ENCODE results near the gene SLMAP.
"Not testable (repeated sequence)": the region's sequence is repeated elsewhere in the genome, so short reads cannot be mapped to it uniquely, and the experiment has no call there.

The SLMAP gene

GRCh38 chr3:57832486-57832885 lies 76.4 kb downstream of the SLMAP start:
- no peak for DNase-seq (ENCODE audit: low read depth)

GRCh38 chr3:57832900-57833313 lies 76.8 kb downstream of the SLMAP start:
- no peak for DNase-seq (ENCODE audit: low read depth)

GRCh38 chr3:57833763-57834162 lies 77.7 kb downstream of the SLMAP start:
- DNase-seq (ENCODE audit: low read depth) = no peak

- no peak for DNase-seq (ENCODE audit: low read depth)
These were observed 81.6 kb downstream of the SLMAP start for GRCh38 chr3:57837686-57838085.

DNA sequence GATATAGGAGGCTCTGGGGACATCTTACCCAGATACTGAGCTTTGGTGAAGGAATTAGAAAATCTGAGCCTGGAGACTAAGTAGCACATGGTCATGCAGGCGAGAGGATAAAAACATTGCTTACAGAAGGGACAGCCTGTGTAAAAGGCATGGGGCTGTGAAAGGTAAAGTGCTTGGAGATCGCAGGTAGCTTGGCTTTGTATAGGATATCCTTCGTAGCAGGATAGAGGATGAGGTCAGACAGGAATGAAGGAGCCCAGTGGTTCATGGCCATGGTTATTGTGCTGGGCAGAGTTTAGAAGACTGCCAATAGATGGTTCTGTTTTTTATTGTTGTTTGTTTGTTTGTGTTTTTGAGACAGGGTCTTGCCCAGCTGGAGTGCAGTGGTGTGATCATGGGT lies 82.5 kb downstream of the SLMAP start:
- DNase-seq (ENCODE audit: low read depth) = no peak

DNA sequence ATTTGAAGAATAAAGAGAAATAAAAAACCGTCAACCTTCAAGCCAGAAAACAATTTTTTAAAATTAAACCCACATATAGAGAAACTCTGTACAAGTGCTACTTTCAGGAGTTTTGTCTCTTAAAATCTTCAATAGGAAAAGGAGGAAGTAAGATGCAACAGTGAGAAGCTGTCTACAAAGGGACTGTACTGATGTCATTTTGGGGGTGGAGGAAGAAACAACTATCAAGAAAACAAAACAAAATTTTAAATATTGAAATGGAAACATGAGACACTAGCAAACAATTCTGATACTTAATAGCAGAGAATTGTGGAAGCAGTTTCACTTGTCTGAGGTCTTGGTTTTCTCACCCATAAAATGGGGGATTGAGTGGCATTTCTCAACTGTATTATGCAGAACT lies 84.4 kb downstream of the SLMAP start:
- no peak for DNase-seq (ENCODE audit: low read depth)

DNA sequence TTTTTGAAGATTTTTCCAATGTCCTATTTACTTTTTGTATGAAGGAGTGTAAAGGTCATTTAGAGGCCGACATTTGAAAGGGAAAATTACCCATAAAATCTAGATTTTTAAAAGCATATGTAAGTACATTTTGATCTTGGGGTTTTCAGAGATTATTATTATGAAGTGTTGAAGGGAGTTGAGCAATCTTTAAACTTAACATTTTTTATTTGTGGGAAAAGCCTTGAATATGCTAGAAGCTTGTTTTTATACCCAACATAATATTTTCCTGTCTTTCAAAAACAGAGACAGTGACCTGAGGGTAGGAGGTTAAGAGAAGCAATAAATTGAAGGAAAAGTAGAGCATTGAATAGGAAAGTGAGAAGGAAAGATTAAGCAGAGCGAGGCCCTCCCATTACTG lies 85.7 kb downstream of the SLMAP start:
- DNase-seq (ENCODE audit: low read depth) = no peak

DNA sequence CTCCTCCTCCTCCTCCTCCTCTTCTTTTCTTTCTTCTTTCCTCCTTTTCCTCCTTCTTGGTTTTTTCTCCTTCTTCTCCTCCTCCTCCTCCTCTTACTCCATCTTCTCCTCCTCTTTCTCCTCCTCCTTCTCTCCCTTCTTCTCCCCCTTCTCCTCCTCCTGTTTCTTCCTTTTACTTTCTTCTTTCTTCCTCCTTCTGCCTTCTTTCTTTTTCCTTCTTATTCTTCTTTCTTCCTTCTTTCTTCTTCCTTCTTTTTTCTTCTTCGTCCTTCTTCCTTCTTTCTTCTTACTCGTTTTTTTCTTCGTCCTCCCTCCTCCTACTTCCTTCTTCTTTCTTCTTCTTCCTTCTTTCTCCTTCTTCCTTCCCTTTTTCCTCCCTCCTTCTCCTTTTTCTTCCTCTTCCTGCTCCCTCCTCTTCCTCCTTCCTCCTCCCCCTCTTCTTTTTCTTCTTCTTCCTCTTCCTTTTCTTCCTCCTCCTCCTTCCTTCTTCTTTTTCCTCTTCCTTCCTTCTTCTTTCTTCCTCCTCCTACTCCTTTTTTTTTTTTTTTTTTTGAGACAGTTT lies 92.1 kb downstream of the SLMAP start:
- DNase-seq (ENCODE audit: low read depth) = no peak

- no peak for DNase-seq (ENCODE audit: low read depth)
These were observed 95.2 kb downstream of the SLMAP start for GRCh38 chr3:57851304-57851703.

- no peak for DNase-seq (ENCODE audit: low read depth)
These were observed 96.8 kb downstream of the SLMAP start for GRCh38 chr3:57852896-57853295.

DNA sequence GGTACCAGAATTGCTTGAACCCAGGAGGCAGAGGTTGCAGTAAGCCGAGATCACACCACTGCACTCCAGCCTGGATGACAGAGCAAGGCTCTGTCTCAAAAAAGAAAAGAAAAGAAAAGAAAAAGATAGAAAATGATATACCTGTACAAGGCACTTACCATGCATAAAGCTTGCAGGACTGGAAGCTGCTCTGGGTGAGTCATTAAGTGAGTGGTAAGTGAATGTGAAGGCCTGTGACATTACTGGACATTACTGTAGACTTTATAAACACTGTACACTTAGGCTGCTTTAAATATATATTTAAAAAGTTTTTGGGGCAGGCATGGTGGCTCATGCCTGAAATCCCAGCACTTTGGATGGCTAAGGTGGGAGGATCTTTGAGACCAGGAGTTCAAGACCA lies 99.2 kb downstream of the SLMAP start:
- DNase-seq (ENCODE audit: low read depth) = no peak

DNA sequence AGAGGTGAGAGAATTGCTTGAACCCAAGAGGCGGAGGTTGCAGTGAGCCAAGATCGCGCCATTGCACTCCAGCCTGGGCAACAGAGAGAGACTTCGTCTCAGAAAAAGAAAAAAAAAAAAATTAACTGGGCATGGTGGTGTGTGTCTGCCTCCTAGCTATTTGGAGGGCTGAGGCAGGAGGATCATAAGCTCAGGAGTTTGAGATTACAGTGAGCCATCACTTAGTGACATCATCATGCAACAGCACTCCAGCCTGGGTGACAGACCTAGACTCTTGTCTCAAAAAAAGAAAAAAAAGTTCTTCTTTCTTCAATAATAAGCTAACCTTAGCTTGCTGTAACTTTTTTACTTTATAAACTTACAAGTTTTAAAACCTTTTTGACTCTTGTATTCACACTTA lies 99.8 kb downstream of the SLMAP start:
- no peak for DNase-seq (ENCODE audit: low read depth)

DNA sequence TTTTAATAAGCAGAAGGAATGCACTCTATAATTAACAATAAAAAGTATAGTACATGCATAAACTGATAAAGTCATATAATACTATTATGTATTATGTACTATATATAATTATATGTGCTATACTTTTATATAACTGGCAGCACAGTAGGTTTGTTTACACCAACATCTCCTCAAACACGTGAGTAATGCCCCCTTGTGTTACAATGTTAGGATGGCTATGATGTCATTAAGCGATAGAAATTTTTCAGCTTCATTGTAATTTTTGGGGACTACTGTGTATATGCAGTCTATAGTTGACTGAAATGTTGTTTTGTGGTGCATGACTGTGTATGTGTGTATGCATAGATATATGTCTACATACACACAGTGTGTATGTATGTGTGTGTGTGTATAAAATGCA lies 100.6 kb downstream of the SLMAP start:
- no peak for DNase-seq (ENCODE audit: low read depth)

DNA sequence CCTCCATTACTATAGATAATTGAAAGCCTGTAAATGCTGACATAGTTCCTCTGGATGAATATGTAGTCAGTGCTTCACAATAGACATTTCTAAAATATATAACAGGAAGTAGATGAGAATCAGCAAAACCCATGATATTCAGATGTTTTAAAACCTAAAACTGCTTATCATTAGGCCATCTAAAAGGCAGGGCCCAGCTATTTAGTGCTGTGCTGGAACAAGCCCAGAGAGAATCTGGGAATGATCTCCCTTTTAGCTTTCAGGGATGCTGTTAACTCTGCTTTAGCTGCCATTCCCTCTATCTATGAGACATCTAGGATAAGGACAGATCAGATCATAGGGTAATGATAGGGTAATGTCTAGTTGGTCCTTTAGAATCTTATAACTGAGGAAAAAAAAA lies 106.8 kb downstream of the SLMAP start:
- DNase-seq (ENCODE audit: low read depth) = no peak

DNA sequence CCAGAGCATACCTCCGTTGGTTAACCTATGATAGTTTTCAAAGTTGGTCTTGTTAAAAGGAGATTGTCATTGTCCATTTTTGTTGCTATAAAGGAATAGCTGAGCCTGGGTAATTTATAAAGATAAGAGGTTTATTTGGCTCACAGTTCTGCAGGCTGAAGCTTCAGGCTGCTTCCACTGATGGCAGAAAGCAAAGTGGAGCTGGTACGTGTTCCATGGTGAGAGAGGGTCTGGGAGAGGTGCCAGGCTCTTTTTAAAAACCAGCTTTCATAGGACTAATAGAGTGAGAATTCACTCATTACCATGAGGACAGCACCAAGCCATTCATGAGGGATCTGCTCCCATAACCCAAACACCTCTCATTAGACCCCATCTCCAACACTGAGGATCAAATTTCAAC lies 107.3 kb downstream of the SLMAP start:
- no peak for DNase-seq (ENCODE audit: low read depth)

- DNase-seq (ENCODE audit: low read depth) = no peak
These were observed 108.7 kb downstream of the SLMAP start for GRCh38 chr3:57864853-57865252.

GRCh38 chr3:57869110-57869509 lies 113.0 kb downstream of the SLMAP start:
- not testable (repeated sequence) for DNase-seq (ENCODE audit: low read depth)

- DNase-seq (ENCODE audit: low read depth) = no peak
These were observed 116.5 kb downstream of the SLMAP start for GRCh38 chr3:57872606-57873005.

- no peak for DNase-seq (ENCODE audit: low read depth)
These were observed 120.5 kb downstream of the SLMAP start for GRCh38 chr3:57876632-57877031.

DNA sequence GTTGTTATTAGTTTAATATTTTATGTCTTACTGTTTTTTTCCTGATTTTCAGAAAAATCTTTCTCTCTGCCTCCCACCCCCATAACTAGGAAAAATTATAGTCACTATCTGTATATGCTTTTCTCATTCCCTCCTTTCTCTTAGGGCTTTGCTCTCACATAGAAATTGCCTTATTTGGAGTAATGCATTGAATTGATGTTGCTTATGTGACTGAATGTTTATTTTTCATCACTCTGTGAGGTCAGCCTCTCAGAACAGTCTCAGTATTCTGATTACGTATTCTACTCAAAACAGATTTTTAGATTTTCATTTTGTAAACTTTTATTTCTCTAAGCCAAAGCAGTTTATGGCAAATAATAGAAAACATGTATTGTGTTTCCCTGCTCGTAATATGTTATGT lies 121.0 kb downstream of the SLMAP start:
- DNase-seq (ENCODE audit: low read depth) = no peak

DNA sequence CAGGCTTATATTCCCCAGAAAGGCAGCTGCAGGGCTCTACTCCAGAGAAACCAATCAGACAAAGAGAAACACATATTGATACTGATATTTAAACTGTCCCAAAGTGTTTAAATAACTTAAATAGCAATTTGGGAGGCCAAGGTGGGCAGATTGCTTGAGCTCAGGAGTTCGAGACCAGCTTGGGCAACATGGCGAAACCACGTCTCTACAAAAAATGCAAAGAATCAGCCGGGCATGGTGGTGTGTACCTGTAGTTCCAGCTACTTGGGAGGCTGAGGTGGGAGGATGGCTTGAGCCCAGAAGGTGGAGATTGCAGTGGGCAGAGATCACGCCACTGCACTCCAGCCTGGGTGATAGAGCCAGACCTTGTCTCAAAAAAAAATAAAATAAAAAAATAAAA lies 128.3 kb downstream of the SLMAP start:
- not testable (repeated sequence) for DNase-seq (ENCODE audit: low read depth)

DNA sequence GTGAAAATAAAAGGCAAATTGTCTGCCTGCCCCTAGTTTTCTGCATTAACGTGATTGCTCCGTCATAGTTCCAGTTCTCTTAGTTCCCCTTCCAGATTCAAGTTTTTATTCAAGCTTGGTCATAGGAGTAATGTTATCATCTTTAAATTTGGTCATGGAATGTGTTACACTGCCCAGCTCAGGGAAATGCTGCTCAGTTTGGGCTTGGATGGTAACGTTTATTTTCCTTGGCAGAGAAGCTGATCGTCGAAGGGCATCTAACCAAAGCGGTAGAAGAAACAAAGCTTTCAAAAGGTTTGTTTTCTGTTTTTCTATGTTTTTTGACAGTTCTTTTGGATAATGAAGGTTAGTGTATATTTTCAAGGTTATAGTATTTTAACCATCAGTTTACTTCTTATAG lies 133.7 kb downstream of the SLMAP start:
- no peak for DNase-seq (ENCODE audit: low read depth)

DNA sequence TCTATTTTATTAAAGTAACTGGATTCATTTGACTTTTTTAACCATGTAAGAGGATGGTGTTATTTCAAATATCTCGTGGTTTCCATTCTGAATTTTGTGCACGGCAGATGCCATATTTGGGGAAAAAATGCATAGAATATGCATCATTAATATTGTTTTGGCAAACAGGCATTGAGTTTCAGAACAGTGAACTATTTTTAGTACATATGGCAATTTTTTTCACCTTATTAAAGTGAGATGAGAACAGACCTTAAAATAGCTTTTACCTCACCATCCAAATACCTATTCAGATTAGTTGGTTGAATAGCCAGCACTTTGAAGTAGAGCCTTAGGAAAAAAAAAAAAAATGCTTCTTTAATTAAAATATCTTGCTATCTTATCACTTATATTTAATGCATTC lies 134.8 kb downstream of the SLMAP start:
- DNase-seq (ENCODE audit: low read depth) = no peak

DNA sequence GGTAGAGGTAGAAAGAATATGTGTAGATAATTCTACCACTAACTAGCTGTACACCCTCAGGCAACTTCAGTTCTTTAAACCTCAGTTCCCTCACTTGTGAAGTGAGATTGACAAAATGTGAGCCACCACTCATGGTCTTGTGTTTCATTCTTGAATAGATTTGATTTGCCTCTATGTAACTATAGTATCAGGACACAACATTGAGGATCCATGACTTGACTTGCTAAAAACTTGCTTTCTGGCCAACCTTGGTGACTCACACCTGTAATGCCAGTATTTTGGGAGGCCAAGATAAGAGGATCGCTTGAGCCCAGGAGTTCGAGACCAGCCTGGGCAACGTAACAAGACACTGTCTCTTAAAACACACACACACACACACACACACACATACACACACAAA lies 136.3 kb downstream of the SLMAP start:
- no peak for DNase-seq (ENCODE audit: low read depth)

- DNase-seq (ENCODE audit: low read depth) = no peak
These were observed 137.0 kb downstream of the SLMAP start for GRCh38 chr3:57893156-57893555.

Data from T follicular helper cell (primary cell).